Measurements from ENCODE around the gene PMM2.

PMM2 gene

GRCh38 chr16:8893426-8893825 is 95.8 kb downstream of the PMM2 start (continued):
- no peak for TF ChIP-seq TSHZ1 (tag by site-specific recombination; IDR thresholded peaks at IDR 0.05; ENCODE audit: borderline replicate concordance)
- TF ChIP-seq ZNF324 (tag by site-specific recombination; IDR thresholded peaks at IDR 0.05): no peak
- no peak for TF ChIP-seq ZNF549 (tag by site-specific recombination; IDR thresholded peaks at IDR 0.05)
- TF ChIP-seq, protein P1, sequence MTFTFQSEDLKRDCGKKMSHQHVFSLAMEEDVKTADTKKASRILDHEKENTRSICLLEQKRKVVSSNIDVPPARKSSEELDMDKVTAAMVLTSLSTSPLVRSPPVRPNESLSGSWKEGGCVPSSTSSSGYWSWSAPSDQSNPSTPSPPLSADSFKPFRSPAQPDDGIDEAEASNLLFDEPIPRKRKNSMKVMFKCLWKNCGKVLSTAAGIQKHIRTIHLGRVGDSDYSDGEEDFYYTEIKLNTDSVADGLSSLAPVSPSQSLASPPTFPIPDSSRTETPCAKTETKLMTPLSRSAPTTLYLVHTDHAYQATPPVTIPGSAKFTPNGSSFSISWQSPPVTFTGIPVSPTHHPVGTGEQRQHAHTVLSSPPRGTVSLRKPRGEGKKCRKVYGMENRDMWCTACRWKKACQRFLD (tag by site-specific recombination; IDR thresholded peaks at IDR 0.05): no peak
- TF ChIP-seq ZNF138 (tag by site-specific recombination; IDR thresholded peaks at IDR 0.05; ENCODE audit: borderline replicate concordance): no peak

GRCh38 chr16:8893976-8894690 is 96.5 kb downstream of the PMM2 start:
- no peaks in the 10 kb centered on the region for H3K4me1 ChIP-seq (ENCODE audit: control insufficient read depth, insufficient read depth, low read length)
- H3K4me3 ChIP-seq (ENCODE audit: low read depth, low read length): no peak overlapping the region
- no peak overlapping the region for H3K27ac ChIP-seq (ENCODE audit: extremely low read depth, low read depth, low read length)
- TF ChIP-seq ZNF768 (tag by site-specific recombination; IDR thresholded peaks at IDR 0.05): no peak
- TF ChIP-seq ZNF391 (tag by site-specific recombination; IDR thresholded peaks at IDR 0.05; ENCODE audit: borderline replicate concordance, low read depth): no peak
- TF ChIP-seq ZNF133 (tag by site-specific recombination; IDR thresholded peaks at IDR 0.05): no peak
- no peak for TF ChIP-seq PRDM1 (tag by site-specific recombination; IDR thresholded peaks at IDR 0.05)
- TF ChIP-seq ZNF76 (tag by site-specific recombination; IDR thresholded peaks at IDR 0.05; ENCODE audit: borderline replicate concordance, low read depth): no peak
- no peak for TF ChIP-seq ZNF146 (tag by site-specific recombination; IDR thresholded peaks at IDR 0.05)
- no peak for TF ChIP-seq OVOL3 (tag by site-specific recombination; IDR thresholded peaks at IDR 0.05)
- TF ChIP-seq ZNF645 (tag by site-specific recombination; IDR thresholded peaks at IDR 0.05): no peak
- TF ChIP-seq, protein P2, sequence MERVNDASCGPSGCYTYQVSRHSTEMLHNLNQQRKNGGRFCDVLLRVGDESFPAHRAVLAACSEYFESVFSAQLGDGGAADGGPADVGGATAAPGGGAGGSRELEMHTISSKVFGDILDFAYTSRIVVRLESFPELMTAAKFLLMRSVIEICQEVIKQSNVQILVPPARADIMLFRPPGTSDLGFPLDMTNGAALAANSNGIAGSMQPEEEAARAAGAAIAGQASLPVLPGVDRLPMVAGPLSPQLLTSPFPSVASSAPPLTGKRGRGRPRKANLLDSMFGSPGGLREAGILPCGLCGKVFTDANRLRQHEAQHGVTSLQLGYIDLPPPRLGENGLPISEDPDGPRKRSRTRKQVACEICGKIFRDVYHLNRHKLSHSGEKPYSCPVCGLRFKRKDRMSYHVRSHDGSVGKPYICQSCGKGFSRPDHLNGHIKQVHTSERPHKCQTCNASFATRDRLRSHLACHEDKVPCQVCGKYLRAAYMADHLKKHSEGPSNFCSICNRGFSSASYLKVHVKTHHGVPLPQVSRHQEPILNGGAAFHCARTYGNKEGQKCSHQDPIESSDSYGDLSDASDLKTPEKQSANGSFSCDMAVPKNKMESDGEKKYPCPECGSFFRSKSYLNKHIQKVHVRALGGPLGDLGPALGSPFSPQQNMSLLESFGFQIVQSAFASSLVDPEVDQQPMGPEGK (tag by site-specific recombination; IDR thresholded peaks at IDR 0.05): no peak
- TF ChIP-seq ZBTB11 (tag by site-specific recombination; conservative IDR thresholded peaks at IDR 0.05; ENCODE audit: low read depth): no peak
- no peak for TF ChIP-seq ZNF792 (tag by site-specific recombination; IDR thresholded peaks at IDR 0.05)
- TF ChIP-seq TSHZ1 (tag by site-specific recombination; IDR thresholded peaks at IDR 0.05; ENCODE audit: borderline replicate concordance): no peak
- no peak for TF ChIP-seq SCRT2 (tag by site-specific recombination; IDR thresholded peaks at IDR 0.05)
- no peaks in the 10 kb centered on the region for H3K9me3 ChIP-seq (ENCODE audit: control insufficient read depth, insufficient read depth, low read depth, low read length)
- POLR2A ChIA-PET: no interaction called here
- CTCF ChIA-PET: interaction anchor here (0.7 to 1.4 kb wide), 2 partner anchors 15 to 42 kb away, joined by 3 read pairs; no protein-coding TSS in a partner anchor
- H3K36me3 ChIP-seq (ENCODE audit: control insufficient read depth in 2 of 2, insufficient read depth in 1 of 2, low read length in 2 of 2): peaks cover 28 to 99% of the 10 kb centered on the region in 2 experiments
